Measurements from ENCODE around the gene CMPK2.

Gene CMPK2

DNA sequence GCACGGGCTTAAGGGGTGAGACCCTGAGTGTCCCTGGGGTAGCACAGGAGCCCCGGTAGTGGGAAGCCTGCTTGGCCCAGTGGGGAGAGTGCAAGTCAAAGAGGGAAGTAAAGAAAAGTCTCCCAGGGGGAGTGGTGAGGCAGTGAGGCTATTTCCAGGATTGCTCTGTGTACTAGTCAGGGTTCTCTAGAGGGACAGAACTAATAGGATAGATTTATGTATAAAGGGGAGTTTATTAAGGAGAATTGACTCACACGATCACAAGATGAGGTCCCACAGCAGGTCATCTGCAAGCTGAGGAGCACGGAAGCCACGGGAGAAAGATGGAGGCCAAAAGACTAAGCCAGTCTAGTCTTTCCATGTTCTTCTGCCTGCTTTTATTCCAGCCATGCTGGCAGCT, 45.5 kb downstream of the CMPK2 start:
- H3K4me2 ChIP-seq (ENCODE audit: low read depth, low read length, poor library complexity, severe bottlenecking), result no peak overlapping the region
- H3K27me3 ChIP-seq (ENCODE audit: insufficient read depth, low read length, poor library complexity, severe bottlenecking), result no peaks in the 10 kb centered on the region
- no peaks in the 10 kb centered on the region for H3K36me3 ChIP-seq (ENCODE audit: insufficient read depth, low read length)
- TF ChIP-seq, protein P1, sequence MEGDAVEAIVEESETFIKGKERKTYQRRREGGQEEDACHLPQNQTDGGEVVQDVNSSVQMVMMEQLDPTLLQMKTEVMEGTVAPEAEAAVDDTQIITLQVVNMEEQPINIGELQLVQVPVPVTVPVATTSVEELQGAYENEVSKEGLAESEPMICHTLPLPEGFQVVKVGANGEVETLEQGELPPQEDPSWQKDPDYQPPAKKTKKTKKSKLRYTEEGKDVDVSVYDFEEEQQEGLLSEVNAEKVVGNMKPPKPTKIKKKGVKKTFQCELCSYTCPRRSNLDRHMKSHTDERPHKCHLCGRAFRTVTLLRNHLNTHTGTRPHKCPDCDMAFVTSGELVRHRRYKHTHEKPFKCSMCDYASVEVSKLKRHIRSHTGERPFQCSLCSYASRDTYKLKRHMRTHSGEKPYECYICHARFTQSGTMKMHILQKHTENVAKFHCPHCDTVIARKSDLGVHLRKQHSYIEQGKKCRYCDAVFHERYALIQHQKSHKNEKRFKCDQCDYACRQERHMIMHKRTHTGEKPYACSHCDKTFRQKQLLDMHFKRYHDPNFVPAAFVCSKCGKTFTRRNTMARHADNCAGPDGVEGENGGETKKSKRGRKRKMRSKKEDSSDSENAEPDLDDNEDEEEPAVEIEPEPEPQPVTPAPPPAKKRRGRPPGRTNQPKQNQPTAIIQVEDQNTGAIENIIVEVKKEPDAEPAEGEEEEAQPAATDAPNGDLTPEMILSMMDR (conservative IDR thresholded peaks at IDR 0.05; ENCODE audit: low read length), result no peak
- no peak for TF ChIP-seq EZH2phosphoT487 (IDR thresholded peaks at IDR 0.05; ENCODE audit: borderline replicate concordance)
- H3K4me1 ChIP-seq (ENCODE audit: insufficient read depth, low read length, poor library complexity, severe bottlenecking), result peaks cover 4% of the 10 kb centered on the region
- no peaks in the 10 kb centered on the region for H4K20me1 ChIP-seq (ENCODE audit: insufficient read depth, low read length, poor library complexity, severe bottlenecking)
- H3K9me2 ChIP-seq (replicated peaks; ENCODE audit: low read depth, low read length), result no peaks in the 10 kb centered on the region
- no peaks in the 10 kb centered on the region for H3K9me3 ChIP-seq (ENCODE audit: insufficient read depth, low read depth, low read length)
- H3K4me3 ChIP-seq (ENCODE audit: low read length, poor library complexity, severe bottlenecking), result no peak overlapping the region
- H2AFZ ChIP-seq (ENCODE audit: low read length), result no peak overlapping the region
- H3K9ac ChIP-seq (ENCODE audit: low read depth, low read length, poor library complexity, severe bottlenecking), result no peak overlapping the region
- no peaks in the 10 kb centered on the region for H3F3A ChIP-seq (ENCODE audit: low read depth)
- no peaks in the 10 kb centered on the region for H3K79me2 ChIP-seq (ENCODE audit: insufficient read depth, low read length)

DNA sequence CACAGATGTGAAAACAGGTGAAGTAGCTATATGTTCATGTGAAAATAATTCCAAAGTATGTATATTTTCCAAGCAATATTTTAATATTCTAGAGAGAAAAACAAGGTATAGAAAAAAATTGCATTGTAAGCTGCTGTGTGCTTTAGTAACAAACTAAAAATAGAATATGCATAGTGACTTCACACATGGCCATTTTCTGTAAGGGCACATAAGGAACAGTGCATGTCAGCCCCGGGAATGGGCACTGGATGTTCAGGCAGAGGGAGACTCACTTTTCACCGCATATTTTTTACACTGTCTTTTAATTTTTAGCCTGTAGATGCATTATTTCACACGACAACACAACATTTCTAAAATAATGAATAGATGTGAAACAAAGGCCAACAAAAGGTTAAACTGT, 46.0 kb downstream of the CMPK2 start:
- TF ChIP-seq, protein P1 (conservative IDR thresholded peaks at IDR 0.05; ENCODE audit: low read length), result no peak
- no peak for TF ChIP-seq EZH2phosphoT487 (IDR thresholded peaks at IDR 0.05; ENCODE audit: borderline replicate concordance)
- H3K4me1 ChIP-seq (ENCODE audit: insufficient read depth, low read length, poor library complexity, severe bottlenecking), result peaks cover 4% of the 10 kb centered on the region
- H3K27me3 ChIP-seq (ENCODE audit: insufficient read depth, low read length, poor library complexity, severe bottlenecking), result no peaks in the 10 kb centered on the region
- H2AFZ ChIP-seq (ENCODE audit: low read length), result no peak overlapping the region
- H3K9me2 ChIP-seq (replicated peaks; ENCODE audit: low read depth, low read length), result no peaks in the 10 kb centered on the region
- H3K4me3 ChIP-seq (ENCODE audit: low read length, poor library complexity, severe bottlenecking), result no peak overlapping the region
- H3K9ac ChIP-seq (ENCODE audit: low read depth, low read length, poor library complexity, severe bottlenecking), result no peak overlapping the region
- H3K36me3 ChIP-seq (ENCODE audit: insufficient read depth, low read length), result no peaks in the 10 kb centered on the region
- H3K9me3 ChIP-seq (ENCODE audit: insufficient read depth, low read depth, low read length), result no peaks in the 10 kb centered on the region
- H3K79me2 ChIP-seq (ENCODE audit: insufficient read depth, low read length), result no peaks in the 10 kb centered on the region
- H3F3A ChIP-seq (ENCODE audit: low read depth), result no peaks in the 10 kb centered on the region
- no peaks in the 10 kb centered on the region for H4K20me1 ChIP-seq (ENCODE audit: insufficient read depth, low read length, poor library complexity, severe bottlenecking)
- H3K4me2 ChIP-seq (ENCODE audit: low read depth, low read length, poor library complexity, severe bottlenecking), result no peak overlapping the region

DNA sequence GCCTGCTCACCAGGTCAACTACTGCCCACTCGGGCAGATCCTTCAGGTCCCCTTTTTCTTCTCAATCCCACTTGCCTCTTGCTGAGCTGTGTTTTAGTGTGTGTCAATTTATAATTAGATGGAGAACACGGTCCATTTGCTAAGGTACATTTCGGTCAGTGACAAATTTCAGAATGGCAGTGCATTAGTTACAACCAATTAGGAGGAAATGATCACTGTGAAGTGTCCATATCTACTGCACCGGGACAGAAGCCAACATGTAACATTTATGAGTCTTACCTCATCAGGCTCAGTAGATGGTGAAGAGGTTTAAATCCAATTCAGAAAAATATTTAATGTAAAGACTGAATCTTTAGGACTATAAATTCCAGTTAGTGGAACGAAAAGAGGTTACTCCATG, 47.7 kb downstream of the CMPK2 start:
- TF ChIP-seq, protein P1 (conservative IDR thresholded peaks at IDR 0.05; ENCODE audit: low read length), result no peak
- no peak for TF ChIP-seq EZH2phosphoT487 (IDR thresholded peaks at IDR 0.05; ENCODE audit: borderline replicate concordance)
- Histone ChIP-seq H3K9me2 (replicated peaks; ENCODE audit: low read depth, low read length) (no peaks in the 10 kb centered on the region), H3K27me3 (ENCODE audit: insufficient read depth, low read length, poor library complexity, severe bottlenecking) (no peaks in the 10 kb centered on the region), H3K4me2 (ENCODE audit: low read depth, low read length, poor library complexity, severe bottlenecking) (no peak overlapping the region), H2AFZ (ENCODE audit: low read length) (no peak overlapping the region), H3K9me3 (ENCODE audit: insufficient read depth, low read depth, low read length) (no peaks in the 10 kb centered on the region), H3K9ac (ENCODE audit: low read depth, low read length, poor library complexity, severe bottlenecking) (no peak overlapping the region), H3K4me3 (ENCODE audit: low read length, poor library complexity, severe bottlenecking) (no peak overlapping the region), H3K4me1 (ENCODE audit: insufficient read depth, low read length, poor library complexity, severe bottlenecking) (peaks cover 8% of the 10 kb centered on the region), H3F3A (ENCODE audit: low read depth) (no peaks in the 10 kb centered on the region), H3K36me3 (ENCODE audit: insufficient read depth, low read length) (no peaks in the 10 kb centered on the region), H4K20me1 (ENCODE audit: insufficient read depth, low read length, poor library complexity, severe bottlenecking) (no peaks in the 10 kb centered on the region), H3K79me2 (ENCODE audit: insufficient read depth, low read length) (no peaks in the 10 kb centered on the region)
